HG03571 (cell line): Measurements from ENCODE around the gene CASQ2.

Experiments used
- ATAC-seq: cut with Tn5 transposase; IDR thresholded peaks from one replicate; pipeline ENCODE4 v1.9.1; 2021; ENCODE audit not compliant: unreplicated experiment

The CASQ2 gene

GRCh38 chr1:115768549-115768948 lies at the start of gene CASQ2:
Gene CASQ2, minus strand, starts transcription at chr1:115768714. Its CDS starts 173 bp downstream, at chr1:115768541.
- ATAC-seq: no peak

- no peak for ATAC-seq
Observed at GRCh38 chr1:115815694-115816093, 47.2 kb upstream of the CASQ2 start.

- no peak for ATAC-seq
Observed at GRCh38 chr1:115814685-115815398, 46.3 kb upstream of the CASQ2 start.

- ATAC-seq: no peak
Observed at GRCh38 chr1:115813727-115814126, 45.2 kb upstream of the CASQ2 start.

GRCh38 chr1:115811140-115811828 lies 42.8 kb upstream of the CASQ2 start:
- ATAC-seq: no peak

- no peak for ATAC-seq
Observed at GRCh38 chr1:115810609-115811008, 42.1 kb upstream of the CASQ2 start.

GRCh38 chr1:115809847-115810246 lies 41.3 kb upstream of the CASQ2 start:
- no peak for ATAC-seq

GRCh38 chr1:115809076-115809475 lies 40.6 kb upstream of the CASQ2 start:
- ATAC-seq: no peak

- no peak for ATAC-seq
Observed at GRCh38 chr1:115807723-115808122, 39.2 kb upstream of the CASQ2 start.

GRCh38 chr1:115805597-115805996 lies 37.1 kb upstream of the CASQ2 start:
- ATAC-seq: no peak

GRCh38 chr1:115802416-115802815 lies 33.9 kb upstream of the CASQ2 start:
- no peak for ATAC-seq

GRCh38 chr1:115797486-115797885 lies 29.0 kb upstream of the CASQ2 start:
- ATAC-seq: no peak

GRCh38 chr1:115796897-115797296 lies 28.4 kb upstream of the CASQ2 start:
- no peak for ATAC-seq

- no peak for ATAC-seq
Observed at GRCh38 chr1:115796036-115796435, 27.5 kb upstream of the CASQ2 start.

GRCh38 chr1:115794976-115795639 lies 26.6 kb upstream of the CASQ2 start:
- no peak for ATAC-seq

- no peak for ATAC-seq
Observed at GRCh38 chr1:115793162-115793561, 24.6 kb upstream of the CASQ2 start.

GRCh38 chr1:115791816-115792215 lies 23.3 kb upstream of the CASQ2 start:
- no peak for ATAC-seq

- no peak for ATAC-seq
Observed at GRCh38 chr1:115790846-115791245, 22.3 kb upstream of the CASQ2 start.

GRCh38 chr1:115790356-115790755 lies 21.8 kb upstream of the CASQ2 start:
- ATAC-seq: no peak

- ATAC-seq: no peak
Observed at GRCh38 chr1:115783311-115783710, 14.8 kb upstream of the CASQ2 start.

- ATAC-seq: no peak
Observed at GRCh38 chr1:115782571-115783281, 14.2 kb upstream of the CASQ2 start.
